ENCODE results near the gene FSTL5. TPM values are rescaled to one million over a fixed set of nuclear protein-coding genes. Genes with fewer than 3 reads are reported as not detected.
"Not testable (repeated sequence)": the region's sequence is repeated elsewhere in the genome, so short reads cannot be mapped to it uniquely, and the experiment has no call there.

The FSTL5 gene
- total RNA-seq, 1 donor from 2014 or later = not detected

DNA sequence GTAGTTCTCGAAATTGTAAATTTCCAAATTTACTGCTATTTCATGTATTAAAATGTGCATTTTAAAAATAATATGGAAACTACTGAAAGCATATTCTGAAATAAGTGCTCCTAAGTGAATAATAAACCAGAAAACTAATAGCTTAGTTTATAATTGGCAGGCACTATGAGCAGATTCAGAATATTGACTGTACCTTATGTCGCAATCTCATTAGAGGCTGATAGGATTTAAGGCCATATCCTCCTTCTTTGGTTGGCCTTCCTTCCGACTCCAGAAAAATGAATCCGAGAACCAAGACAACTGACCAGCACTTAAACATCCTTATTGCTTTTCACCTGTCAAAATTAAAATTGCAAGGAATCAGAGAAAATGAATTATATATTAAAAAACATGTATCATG lies 52.7 kb downstream of the FSTL5 start:
- DNase-seq = no peak
- intact Hi-C loops (cut with micrococcal nuclease) = no loop called here
- no peak for ATAC-seq

DNA sequence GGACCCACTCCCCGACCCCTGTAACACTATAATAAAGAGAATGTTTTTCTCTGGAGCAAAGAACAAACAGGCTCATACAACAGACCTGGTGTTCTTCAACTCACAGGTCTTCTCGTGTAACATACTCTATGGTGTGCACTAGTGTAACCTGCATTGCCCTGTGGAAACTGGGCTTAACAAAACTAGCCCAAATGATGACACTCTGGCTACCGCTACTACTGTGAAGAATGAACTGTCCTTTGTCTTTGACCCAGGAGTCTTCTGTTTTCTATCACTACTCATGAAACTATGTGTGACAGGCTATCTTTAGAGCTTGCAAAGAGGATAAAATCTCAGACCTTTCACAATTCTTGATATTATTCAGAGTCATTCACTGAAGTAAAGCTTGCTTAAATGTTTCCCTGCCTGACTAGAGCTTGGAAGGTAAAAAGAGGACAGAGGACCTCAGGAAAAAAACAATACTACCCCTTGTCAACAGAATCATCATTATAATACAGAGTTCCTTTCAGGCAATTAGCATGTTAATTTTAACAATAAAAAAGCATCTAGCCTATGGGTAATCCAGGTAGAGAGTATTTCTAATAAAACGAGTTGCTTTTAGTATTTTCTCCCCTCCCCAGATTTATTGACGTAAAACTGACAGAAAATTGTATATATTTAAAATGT lies 59.2 kb downstream of the FSTL5 start:
- intact Hi-C loops (cut with micrococcal nuclease) = no loop called here
- no peak for ATAC-seq

DNA sequence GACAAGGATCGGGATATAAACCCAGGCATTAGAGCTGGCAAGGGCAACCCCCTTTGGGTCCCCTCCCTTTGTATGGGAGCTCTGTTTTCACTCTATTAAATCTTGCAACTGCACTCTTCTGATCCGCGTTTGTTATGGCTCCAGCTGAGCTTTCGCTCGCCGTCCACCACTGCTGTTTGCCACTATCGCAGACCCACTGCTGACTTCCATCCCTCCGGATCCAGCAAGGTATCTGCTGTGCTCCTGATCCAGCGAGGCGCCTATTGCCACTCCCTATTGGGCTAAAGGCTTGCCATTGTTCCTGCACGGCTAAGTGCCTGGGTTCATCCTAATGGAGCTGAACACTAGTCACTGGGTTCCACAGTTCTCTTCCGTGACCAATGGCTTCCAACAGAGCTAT lies 59.9 kb downstream of the FSTL5 start:
- DNase-seq; ATAC-seq; intact Hi-C loops (cut with micrococcal nuclease): not testable (repeated sequence)

More for the DNA sequence above, 59.2 kb downstream of the FSTL5 start:
- no peak for DNase-seq

DNA sequence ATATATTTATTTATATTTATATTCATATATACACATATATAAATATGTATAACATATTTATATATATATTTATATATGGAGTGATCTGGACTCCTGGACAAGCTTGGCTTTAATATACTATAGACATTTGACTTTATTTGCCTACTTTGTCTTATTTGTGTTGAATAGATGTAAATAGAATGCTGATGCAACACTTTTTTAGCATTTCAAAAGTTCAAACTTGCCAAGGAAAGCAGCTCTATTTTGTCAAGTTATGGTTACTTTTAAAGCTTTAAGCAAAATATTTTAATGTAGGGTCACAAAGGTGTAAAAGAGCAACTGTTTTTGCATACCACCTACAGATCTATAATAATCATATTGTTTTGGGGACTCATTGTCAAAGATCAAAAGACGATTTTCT lies 61.1 kb downstream of the FSTL5 start:
- intact Hi-C loops (cut with micrococcal nuclease) = no loop called here
- DNase-seq = no peak

DNA sequence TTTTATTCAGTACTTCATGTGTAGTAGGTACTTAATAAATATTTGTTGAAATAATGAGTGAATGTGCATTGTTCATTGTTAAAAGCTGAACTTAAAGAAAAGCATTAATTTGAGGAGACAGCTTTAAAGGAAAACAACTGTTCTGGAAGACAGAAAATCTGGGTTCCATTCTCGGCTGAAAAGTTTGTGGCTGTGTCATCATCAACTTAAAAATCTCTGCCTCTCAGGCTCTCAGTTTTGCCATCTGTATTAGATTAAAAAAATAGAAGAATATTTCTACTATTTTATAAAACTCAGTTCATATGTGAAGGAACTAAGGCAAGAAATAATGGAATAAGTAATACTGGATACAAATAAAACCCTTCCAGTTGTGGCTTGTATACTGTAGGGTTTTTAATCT lies 62.5 kb downstream of the FSTL5 start:
- DNase-seq (no peak), ATAC-seq (no peak)
- intact Hi-C loops (cut with micrococcal nuclease) = no loop called here

More for the DNA sequence above, 61.1 kb downstream of the FSTL5 start:
- ATAC-seq = no peak

DNA sequence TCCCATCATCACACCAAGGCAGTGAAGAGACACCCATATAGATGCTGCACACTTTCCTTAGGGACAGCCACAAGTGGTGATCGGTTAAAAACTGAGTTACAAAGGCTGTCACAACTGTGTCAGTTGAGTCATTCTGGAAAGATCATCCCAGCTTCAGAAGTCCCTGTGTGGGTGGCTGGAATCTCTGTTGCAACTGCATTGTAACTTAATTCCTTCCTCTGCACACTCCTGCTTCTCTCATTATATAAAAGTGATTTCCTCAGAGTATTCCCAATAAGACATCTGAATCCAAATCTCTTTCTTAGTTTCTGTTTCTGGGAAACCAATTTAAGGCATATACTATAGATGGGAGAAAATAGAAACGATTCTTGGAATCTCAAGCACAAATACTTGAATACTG lies 88.1 kb downstream of the FSTL5 start:
- ATAC-seq = no peak
- intact Hi-C loops (cut with micrococcal nuclease) = no loop called here
- no peak for DNase-seq

DNA sequence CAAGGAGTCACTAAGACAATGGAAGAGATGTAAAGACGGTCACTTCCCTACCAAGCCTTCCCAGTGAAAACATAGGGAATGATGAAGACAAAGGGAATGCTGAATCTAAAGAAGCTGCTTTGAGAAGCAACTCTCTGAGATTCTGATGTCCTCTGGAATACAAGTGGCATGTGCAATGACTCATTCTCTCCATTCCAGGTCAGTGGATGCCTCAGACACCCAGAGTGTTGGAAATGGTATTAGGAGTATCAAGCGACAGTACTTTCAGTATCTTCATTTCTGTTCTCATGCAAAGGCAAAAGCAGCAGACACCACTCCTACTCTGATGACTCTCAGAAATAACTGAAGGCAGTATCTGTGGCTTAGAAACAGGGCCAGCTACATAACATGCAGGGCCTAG lies 102.6 kb downstream of the FSTL5 start:
- DNase-seq (no peak), ATAC-seq (peak; percentile 66)
- intact Hi-C loops (cut with micrococcal nuclease) = no loop called here

DNA sequence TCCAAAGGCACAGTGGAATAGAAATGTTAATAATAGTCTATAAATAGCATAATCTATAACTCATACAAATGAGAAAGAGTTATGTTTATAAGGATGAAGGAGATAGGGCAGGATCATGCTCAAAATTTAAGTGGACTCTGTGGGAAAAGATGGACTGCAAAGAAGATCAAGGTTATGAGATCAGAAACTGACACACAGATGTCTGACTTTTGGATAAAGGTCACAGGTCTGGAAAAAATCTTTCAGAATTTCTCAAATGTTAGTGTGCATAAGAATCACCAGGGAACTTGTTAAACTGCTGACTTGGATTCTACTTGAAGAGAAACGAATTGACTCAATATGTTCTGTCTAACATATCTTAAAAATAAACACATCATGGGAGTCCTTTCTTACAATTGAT lies 104.1 kb downstream of the FSTL5 start:
- ATAC-seq (no peak), DNase-seq (no peak)
- intact Hi-C loops (cut with micrococcal nuclease) = no loop called here

DNA sequence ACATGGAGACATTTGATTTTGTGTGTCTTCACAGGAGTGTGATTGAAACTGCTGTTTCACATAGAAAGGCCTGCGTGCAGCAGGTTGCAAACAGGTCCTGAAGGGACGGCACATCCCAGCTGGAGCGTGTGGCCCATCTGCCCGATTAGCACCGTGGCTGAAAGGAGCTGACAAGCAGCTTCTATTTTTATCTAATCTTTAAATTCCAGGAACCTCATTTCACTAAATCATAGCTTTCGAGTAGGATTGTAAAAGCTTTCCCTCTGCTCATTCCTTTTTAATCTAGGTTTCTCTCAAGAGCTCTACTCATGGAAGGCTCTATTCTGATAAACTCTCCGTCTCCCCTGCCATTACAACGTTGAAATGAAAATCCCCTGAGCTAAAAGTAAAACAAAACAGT lies 106.8 kb downstream of the FSTL5 start:
- DNase-seq = peak; percentile 23
- intact Hi-C loops (cut with micrococcal nuclease) = no loop called here
- peak; percentile 59 for ATAC-seq

DNA sequence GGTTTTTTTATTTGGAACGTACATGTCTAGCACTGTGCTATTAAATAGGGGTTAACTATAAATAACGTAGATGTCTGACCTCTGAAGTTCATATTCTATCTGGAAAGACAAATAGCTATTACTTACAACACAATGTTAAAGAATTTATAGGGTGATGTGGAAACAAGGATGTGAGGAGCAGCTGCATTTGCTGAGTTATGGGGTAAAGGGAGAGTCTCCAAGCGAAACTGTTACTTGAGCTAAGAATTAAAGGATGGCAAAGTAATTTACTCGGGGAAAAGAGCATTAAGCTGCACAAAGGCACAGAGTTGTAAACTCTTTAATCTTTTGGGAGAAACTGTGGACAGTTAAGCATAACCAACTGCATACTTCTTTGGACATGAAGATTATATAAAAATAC lies 117.7 kb downstream of the FSTL5 start:
- intact Hi-C loops (cut with micrococcal nuclease) = no loop called here
- no peak for DNase-seq
- no peak for ATAC-seq

DNA sequence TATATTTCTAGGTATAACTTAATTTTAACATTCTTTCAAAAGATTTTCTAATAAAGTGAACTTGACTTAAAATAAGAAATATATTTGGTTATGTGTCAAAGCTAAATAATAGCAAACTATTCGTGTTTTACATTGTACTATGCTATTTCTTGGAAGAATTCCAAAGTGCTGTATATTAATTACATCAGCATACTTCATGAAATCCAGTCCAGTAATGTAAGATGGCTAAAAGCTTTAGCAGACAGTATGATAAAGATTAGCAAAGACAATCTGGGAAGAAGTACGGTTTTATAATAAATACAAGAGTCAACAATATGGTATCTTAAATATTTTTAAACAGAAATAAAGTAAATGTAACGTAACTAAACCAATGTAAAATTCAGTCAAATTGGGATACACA lies 125.7 kb downstream of the FSTL5 start:
- DNase-seq = no peak
- intact Hi-C loops (cut with micrococcal nuclease) = no loop called here
- ATAC-seq = no peak

DNA sequence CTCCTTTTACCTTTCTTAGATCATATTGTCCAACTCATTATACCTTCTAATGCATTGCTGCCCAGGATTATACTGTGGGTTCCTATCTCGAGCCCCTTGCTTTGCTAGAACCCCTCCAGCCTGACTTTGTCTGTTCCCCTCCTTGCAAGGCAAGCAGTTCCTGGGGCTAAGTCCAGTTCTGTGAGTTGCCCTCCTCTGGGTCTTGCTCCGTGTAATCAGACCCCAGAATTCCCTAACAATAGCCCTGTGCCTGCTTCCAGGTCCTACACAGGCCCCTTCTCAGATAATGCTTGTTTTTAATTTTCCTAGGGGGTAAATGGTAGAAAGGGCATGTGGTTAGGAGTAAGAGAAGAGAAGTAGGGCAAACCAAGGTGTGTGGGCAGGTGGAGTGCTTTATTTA lies 145.9 kb downstream of the FSTL5 start:
- DNase-seq = no peak
- intact Hi-C loops (cut with micrococcal nuclease) = no loop called here
- ATAC-seq = no peak

DNA sequence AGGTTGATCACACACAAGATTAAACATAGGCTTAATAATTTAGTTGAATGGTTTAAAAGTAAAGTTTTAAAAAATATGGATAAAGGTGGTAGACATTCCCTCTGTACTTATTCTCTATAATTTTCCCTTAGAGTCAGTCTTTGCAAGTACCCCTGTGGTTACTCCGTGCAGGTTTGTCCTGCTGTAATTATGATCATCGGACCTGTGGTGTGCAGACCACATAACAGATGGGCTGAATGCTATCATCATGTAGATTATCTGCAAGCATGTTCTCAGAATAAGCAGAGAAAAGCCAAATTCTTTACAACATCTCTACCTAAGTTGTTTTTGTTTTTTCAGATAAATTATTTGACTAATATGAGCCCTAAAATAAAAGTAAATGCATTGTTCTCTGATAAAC lies 146.8 kb downstream of the FSTL5 start:
- ATAC-seq = no peak
- DNase-seq = no peak
- intact Hi-C loops (cut with micrococcal nuclease) = no loop called here

DNA sequence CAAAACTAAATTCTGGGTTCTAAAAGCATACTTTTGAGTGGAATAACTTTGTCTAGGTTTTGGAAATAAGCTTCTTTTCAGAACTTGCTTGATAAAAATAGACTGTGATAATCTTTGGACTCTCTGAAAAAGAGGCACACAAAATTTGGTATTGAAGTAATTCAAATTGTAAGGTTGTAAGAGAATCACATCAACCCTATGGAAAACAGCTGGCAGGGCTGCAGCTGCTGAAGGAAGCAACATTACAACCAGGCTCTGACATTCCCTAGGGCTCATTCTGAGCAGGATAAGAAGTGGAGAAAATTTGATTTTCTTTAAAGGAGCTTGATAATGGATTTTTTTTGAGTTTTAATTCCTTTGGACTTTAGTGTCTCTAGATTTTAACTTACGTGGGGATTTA lies 147.6 kb downstream of the FSTL5 start:
- DNase-seq = no peak
- intact Hi-C loops (cut with micrococcal nuclease) = no loop called here
- no peak for ATAC-seq

DNA sequence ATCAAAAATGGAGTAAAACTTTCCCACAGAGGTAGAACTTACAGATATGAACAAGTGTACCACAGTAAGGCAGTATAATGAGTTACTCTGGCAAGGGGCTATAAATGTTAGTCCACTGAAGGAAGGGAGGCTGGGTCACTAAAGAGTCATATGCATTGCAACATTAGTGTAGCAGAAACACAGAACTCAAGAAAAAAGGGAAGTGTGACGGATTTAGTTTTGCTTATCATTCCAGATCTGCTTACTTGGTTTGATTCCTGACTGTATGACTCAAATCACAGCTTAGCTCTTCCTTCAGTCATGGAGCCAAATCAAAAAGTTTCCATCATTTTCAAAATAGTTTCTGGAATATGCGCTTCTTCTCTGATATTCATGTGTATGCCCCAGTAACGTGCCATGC lies 148.7 kb downstream of the FSTL5 start:
- DNase-seq (no peak), ATAC-seq (no peak)
- intact Hi-C loops (cut with micrococcal nuclease) = no loop called here

DNA sequence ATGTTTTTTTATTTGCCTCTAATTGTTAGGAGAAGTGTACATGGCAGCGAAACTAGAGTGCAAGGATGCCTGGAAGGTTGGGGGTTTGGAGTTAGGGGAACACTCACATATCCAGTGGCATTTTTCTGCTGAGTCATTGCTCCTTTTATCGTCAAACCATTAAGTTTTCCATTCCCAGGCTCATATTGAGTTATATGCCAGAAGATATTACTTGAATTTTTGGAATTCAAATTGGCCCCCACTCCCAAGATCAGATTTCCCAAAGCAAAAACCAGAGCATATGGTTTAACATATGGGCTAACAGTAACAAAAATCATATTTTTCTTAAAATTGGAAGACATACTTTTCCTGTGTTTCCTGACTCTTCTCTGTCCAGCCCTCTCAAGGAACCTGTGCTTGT lies 152.7 kb downstream of the FSTL5 start:
- DNase-seq = no peak
- intact Hi-C loops (cut with micrococcal nuclease) = no loop called here
- ATAC-seq = no peak

DNA sequence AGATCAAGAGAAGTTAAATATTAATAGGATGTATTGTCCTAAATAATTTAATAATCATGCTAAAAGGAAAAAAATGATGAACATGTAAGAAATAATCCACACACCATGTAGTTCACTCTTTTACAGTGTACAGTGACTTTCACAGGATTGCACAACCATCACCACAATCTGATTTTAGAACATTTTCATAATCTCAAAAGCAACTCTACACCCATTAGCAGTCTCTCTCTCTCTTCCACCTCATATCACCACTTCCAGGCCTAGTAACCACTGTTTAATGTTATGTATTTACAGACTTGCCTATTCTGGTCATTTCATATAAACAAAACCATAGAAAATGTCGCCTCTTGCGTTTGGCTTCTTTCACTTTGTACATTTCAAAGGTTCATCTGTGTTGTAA lies 153.4 kb downstream of the FSTL5 start:
- DNase-seq = no peak
- no peak for ATAC-seq
- intact Hi-C loops (cut with micrococcal nuclease) = no loop called here

DNA sequence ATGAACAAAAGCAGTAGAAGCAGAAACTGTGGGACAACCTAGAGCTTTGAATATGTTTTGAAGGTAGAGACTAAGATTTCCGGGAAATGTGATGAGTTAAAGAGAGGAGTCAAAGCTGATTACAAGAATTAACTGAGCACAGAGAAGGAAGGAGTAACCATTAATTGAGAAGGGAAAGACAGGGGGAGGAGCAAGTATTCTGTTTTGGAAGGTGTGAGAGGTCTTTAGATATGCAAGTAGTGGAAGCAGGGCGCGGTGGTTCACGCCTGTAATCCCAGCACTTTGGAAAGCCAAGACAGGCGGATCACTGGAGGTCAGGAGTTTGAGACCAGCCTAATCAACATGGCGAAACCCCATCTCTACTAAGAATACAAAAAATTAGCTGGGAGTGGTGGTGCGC lies 171.5 kb downstream of the FSTL5 start:
- ATAC-seq (no peak), DNase-seq (no peak)
- intact Hi-C loops (cut with micrococcal nuclease) = no loop called here

DNA sequence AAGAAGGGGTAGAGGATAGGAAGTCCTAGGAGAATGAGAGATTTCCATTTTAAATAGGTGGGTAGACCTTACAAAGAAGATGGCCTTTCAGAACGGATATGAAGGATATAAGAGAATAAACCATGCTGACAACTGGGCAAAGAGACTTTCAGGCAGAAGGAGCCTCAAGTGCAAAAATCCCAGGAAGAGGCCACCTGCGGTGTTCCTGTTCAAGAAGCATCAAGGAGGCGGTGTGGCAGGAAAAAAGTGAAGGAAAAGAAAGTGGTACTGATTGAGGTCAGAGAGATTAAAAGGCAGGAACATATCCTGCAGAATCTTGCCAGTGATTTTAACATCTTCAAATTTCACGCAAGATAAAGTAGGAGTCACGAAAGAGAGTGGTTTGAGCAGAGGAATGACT lies 172.0 kb downstream of the FSTL5 start:
- DNase-seq = no peak
- ATAC-seq = no peak
- intact Hi-C loops (cut with micrococcal nuclease) = no loop called here

DNA sequence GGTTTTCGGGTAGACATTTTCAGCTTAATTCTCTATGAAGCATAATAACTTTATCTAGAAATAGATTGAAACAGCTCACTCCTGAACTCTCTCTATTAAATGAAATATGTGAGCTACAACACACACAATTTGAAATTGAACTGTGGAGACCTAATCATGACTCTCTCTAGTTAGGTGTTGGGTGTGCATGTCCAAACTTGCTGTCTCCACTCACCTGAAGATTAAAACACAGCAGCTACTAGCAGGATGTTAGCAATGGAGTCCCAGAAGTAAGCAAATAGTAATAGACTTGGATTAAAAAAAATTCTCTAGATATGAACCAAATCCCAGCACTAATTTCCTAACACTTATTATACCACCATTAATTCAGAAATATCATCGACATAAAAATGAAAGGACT lies 173.1 kb downstream of the FSTL5 start:
- no peak for ATAC-seq
- no peak for DNase-seq
- intact Hi-C loops (cut with micrococcal nuclease) = no loop called here

DNA sequence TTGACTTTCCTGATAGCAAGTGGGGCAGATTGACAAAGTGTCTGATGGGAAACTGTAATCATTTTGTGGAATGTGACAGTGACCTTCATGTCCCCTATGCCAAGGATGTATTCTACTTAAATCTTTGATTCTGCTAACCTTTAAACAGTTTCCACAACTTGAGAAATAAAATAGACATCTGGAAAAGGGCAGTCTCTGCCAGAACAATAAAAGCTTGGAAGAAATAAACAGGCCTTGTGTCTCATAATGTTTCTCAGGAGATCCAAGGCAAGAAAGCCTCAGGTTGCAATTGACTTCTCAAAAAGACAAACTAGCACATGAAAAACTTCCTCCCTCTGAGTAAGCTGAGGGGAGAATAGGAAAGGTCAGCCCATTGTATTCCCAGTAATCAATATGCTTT lies 174.9 kb downstream of the FSTL5 start:
- no peak for ATAC-seq
- no peak for DNase-seq
- intact Hi-C loops (cut with micrococcal nuclease) = no loop called here

DNA sequence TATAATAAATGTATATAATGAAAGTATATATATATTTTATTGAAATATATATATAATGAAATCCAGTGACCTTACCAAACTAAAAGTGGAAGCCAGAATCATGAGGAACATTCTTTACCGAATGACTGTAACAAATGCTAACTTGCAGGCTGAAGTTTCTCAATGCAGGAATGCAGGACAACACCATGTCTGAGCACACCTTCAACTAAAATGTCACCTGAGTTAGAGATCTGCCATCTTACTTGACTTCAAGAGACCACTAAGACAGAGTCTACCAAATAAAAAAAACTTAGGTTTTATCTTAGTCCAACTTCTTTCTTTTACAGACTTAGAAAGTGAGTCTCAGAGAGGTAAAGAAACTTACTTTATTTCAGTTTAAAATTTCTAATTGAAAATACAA lies 176.2 kb downstream of the FSTL5 start:
- intact Hi-C loops (cut with micrococcal nuclease) = no loop called here

More for the DNA sequence above, 176.2 kb downstream of the FSTL5 start:
- ATAC-seq = no peak
- no peak for DNase-seq

Measured in left ventricle myocardium superior (tissue), 1 donor.